ENCODE data around the gene KPNA3.
"Not testable (repeated sequence)": the region's sequence is repeated elsewhere in the genome, so short reads cannot be mapped to it uniquely, and the experiment has no call there.

DNA sequence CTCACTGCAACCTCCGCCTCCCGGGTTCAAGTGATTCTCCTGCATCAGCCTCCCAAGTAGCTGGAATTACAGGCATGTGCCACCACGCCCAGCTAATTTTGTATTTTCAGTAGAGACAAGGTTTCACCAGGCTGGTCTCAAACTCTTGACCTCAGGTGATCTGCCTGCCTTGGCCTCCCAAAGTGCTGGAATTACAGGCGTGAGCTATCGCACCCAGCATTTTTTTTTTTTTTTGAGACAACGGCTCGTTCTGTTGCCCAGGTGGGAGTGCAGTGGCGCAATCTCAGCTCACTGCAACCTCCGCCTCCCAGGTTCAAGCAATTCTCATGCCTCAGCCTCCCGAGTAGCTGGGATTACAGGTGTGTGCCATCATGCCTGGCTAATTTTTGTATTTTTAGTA, 10.6 kb upstream of the KPNA3 start:
- TF ChIP-seq, protein P1, sequence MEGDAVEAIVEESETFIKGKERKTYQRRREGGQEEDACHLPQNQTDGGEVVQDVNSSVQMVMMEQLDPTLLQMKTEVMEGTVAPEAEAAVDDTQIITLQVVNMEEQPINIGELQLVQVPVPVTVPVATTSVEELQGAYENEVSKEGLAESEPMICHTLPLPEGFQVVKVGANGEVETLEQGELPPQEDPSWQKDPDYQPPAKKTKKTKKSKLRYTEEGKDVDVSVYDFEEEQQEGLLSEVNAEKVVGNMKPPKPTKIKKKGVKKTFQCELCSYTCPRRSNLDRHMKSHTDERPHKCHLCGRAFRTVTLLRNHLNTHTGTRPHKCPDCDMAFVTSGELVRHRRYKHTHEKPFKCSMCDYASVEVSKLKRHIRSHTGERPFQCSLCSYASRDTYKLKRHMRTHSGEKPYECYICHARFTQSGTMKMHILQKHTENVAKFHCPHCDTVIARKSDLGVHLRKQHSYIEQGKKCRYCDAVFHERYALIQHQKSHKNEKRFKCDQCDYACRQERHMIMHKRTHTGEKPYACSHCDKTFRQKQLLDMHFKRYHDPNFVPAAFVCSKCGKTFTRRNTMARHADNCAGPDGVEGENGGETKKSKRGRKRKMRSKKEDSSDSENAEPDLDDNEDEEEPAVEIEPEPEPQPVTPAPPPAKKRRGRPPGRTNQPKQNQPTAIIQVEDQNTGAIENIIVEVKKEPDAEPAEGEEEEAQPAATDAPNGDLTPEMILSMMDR (IDR thresholded peaks at IDR 0.05; ENCODE audit: low read depth, low read length, poor library complexity, severe bottlenecking): not testable (repeated sequence)
- not testable (repeated sequence) for TF ChIP-seq EZH2phosphoT487 (IDR thresholded peaks at IDR 0.05; ENCODE audit: borderline replicate concordance, low read length)
